ENCODE measurements around the gene MED12L.
A peak's percentile ranks its signal among the peaks of the same experiment; 100 is the strongest.

The MED12L gene

GRCh38 chr3:151330899-151331298 is 245.4 kb downstream of the MED12L start:
- no peak for DNase-seq

- no peak for DNase-seq
These were observed 246.2 kb downstream of the MED12L start for GRCh38 chr3:151331696-151332095.

- no peak for DNase-seq
These were observed 260.4 kb downstream of the MED12L start for GRCh38 chr3:151345859-151346258.

- no peak for DNase-seq
These were observed 260.8 kb downstream of the MED12L start for GRCh38 chr3:151346292-151346691.

- DNase-seq, result no peak
These were observed 262.0 kb downstream of the MED12L start for GRCh38 chr3:151347432-151347831.

- DNase-seq, result no peak
These were observed 265.2 kb downstream of the MED12L start for GRCh38 chr3:151350656-151351055.

- DNase-seq, result no peak
These were observed 265.8 kb downstream of the MED12L start for GRCh38 chr3:151351219-151351618.

GRCh38 chr3:151351648-151352047 is 266.2 kb downstream of the MED12L start:
- no peak for DNase-seq

GRCh38 chr3:151356794-151357462 is 271.5 kb downstream of the MED12L start:
- DNase-seq, result no peak

GRCh38 chr3:151357463-151357850 is 272.0 kb downstream of the MED12L start:
- DNase-seq, result no peak

GRCh38 chr3:151362751-151363174 is 277.3 kb downstream of the MED12L start:
- DNase-seq, result no peak

- no peak for DNase-seq
These were observed 281.5 kb downstream of the MED12L start for GRCh38 chr3:151366993-151367392.

- DNase-seq, result no peak
These were observed 282.0 kb downstream of the MED12L start for GRCh38 chr3:151367448-151367847.

- DNase-seq, result no peak
These were observed 286.1 kb downstream of the MED12L start for GRCh38 chr3:151371526-151371925.

GRCh38 chr3:151372063-151372820 is 286.8 kb downstream of the MED12L start:
- DNase-seq, result no peak

GRCh38 chr3:151377768-151378385 is 292.4 kb downstream of the MED12L start:
- DNase-seq, result no peak

- peak in 1 of 2 experiments; percentile 13 for DNase-seq
These were observed 293.7 kb downstream of the MED12L start for GRCh38 chr3:151379083-151379734.

- DNase-seq, result no peak
These were observed 297.2 kb downstream of the MED12L start for GRCh38 chr3:151382671-151383070.

- DNase-seq, result no peak
These were observed 297.6 kb downstream of the MED12L start for GRCh38 chr3:151383111-151383510.

- DNase-seq, result no peak
These were observed 298.5 kb downstream of the MED12L start for GRCh38 chr3:151383956-151384355.

- DNase-seq, result no peak
These were observed 299.3 kb downstream of the MED12L start, which contains the start of gene P2RY12 for GRCh38 chr3:151384741-151385174. Gene P2RY12 (minus strand): TSS chr3:151384753. CDS start chr3:151338845, 45,908 bp downstream.

- no peak for DNase-seq
These were observed 300.6 kb downstream of the MED12L start for GRCh38 chr3:151386056-151386455.

GRCh38 chr3:151387432-151387831 is 302.0 kb downstream of the MED12L start:
- no peak for DNase-seq
